Astrocyte of the hippocampus (primary cell): ENCODE data around the gene PTPN3.
A peak's percentile ranks its signal among the peaks of the same experiment; 100 is the strongest.

Experiments used
- DNase-seq: peaks from one replicate; pipeline ENCODE4 v3.0.0; 2011; ENCODE audit warnings: low read depth, low spot score

The PTPN3 gene

GRCh38 chr9:109426626-109427402, 71.3 kb downstream of the PTPN3 start:
- no peak for DNase-seq

- no peak for DNase-seq
These were observed 73.5 kb downstream of the PTPN3 start for GRCh38 chr9:109424618-109425017.

GRCh38 chr9:109423877-109424276, 74.2 kb downstream of the PTPN3 start:
- DNase-seq: no peak

- no peak for DNase-seq
These were observed 75.5 kb downstream of the PTPN3 start for GRCh38 chr9:109422641-109423040.

- no peak for DNase-seq
These were observed 76.8 kb downstream of the PTPN3 start for GRCh38 chr9:109421026-109421970.

- DNase-seq: no peak
These were observed 78.6 kb downstream of the PTPN3 start for GRCh38 chr9:109419531-109419930.

GRCh38 chr9:109418827-109419226, 79.3 kb downstream of the PTPN3 start:
- peak; percentile 55 for DNase-seq

GRCh38 chr9:109417585-109418544, 80.2 kb downstream of the PTPN3 start:
- no peak for DNase-seq

- peak; percentile 43 for DNase-seq
These were observed 81.1 kb downstream of the PTPN3 start for GRCh38 chr9:109417054-109417453.

- no peak for DNase-seq
These were observed 81.9 kb downstream of the PTPN3 start for GRCh38 chr9:109416135-109416706.

- no peak for DNase-seq
These were observed 83.9 kb downstream of the PTPN3 start for GRCh38 chr9:109414125-109414785.

- DNase-seq: peak; percentile 59
These were observed 86.2 kb downstream of the PTPN3 start for GRCh38 chr9:109411798-109412352.

- DNase-seq: no peak
These were observed 86.9 kb downstream of the PTPN3 start for GRCh38 chr9:109411069-109411761.

GRCh38 chr9:109409773-109410397, 88.2 kb downstream of the PTPN3 start:
- DNase-seq: peak; percentile 31

- DNase-seq: peak; percentile 20
These were observed 89.2 kb downstream of the PTPN3 start for GRCh38 chr9:109408759-109409462.

GRCh38 chr9:109403766-109404320, 94.3 kb downstream of the PTPN3 start:
- DNase-seq: peak; percentile 74

GRCh38 chr9:109403116-109403515, 95.0 kb downstream of the PTPN3 start:
- DNase-seq: peak; percentile 70

- DNase-seq: no peak
These were observed 96.2 kb downstream of the PTPN3 start for GRCh38 chr9:109401990-109402318.
